HFFc6 (cell line): ENCODE data around the gene CFAP74. TPM values are rescaled to one million over a fixed set of nuclear protein-coding genes. Genes with fewer than 3 reads are reported as not detected.

ENCODE experiments used
- DNase-seq: peaks from one replicate; pipeline ENCODE4 v3.0.0-alpha.2; 2018
- H3K27ac Mint-ChIP-seq: 2 replicates; pipeline ENCODE4 v1.8.0; 2020; ENCODE audit warnings: mild to moderate bottlenecking, mixed read lengths
- H3K27me3 Mint-ChIP-seq: 2 replicates; pipeline ENCODE4 v1.8.0; 2021; ENCODE audit warnings: mild to moderate bottlenecking, moderate library complexity, mixed read lengths; ENCODE audit not compliant: insufficient read depth
- H3K36me3 Mint-ChIP-seq: 2 replicates; pipeline ENCODE4 v1.8.0; 2021; ENCODE audit warnings: low read depth, mixed read lengths
- H3K4me1 Mint-ChIP-seq: 2 replicates; pipeline ENCODE4 v1.8.0; 2020; ENCODE audit warnings: low read depth, mixed read lengths
- H3K4me3 Mint-ChIP-seq: 2 replicates; pipeline ENCODE4 v1.8.0; 2020; ENCODE audit warnings: mild to moderate bottlenecking, moderate library complexity, mixed read lengths
- H3K9me3 Mint-ChIP-seq: 2 replicates; pipeline ENCODE4 v1.8.0; 2020; ENCODE audit warnings: mild to moderate bottlenecking, mixed read lengths
- CTCF ChIP-seq: fragments of 200-600 bp; sonication (generic); IDR thresholded peaks from 2 replicates; pipeline ENCODE4 v1.5.0; 2021; ENCODE audit warnings: antibody characterized with exemption, mild to moderate bottlenecking
- total RNA-seq, 6 experiments: library from RNA; stranded (reverse); fragmentation: NEBNext Ultra II Directional; extraction: Animal tissue kit (Norgen Biotek cat#: 25700); gene quantifications; 2 replicates in 1 of 6; 3 replicates in 5 of 6; pipeline ENCODE4 v1.2.3, GENCODE V29; 2021

Gene CFAP74
- total RNA-seq, 6 experiments from 2014 or later: not detected

GRCh38 chr1:1957533-1957961 is 46.0 kb downstream of the CFAP74 start:
- Mint-ChIP-seq H3K4me1 (no peaks in the 10 kb centered on the region; the same call in 1 of the 2 replicates), H3K27me3 (peaks cover 39% of the 10 kb centered on the region), H3K27ac (no peak overlapping the region), H3K4me3 (no peak overlapping the region), H3K9me3 (no peaks in the 10 kb centered on the region), H3K36me3 (no peaks in the 10 kb centered on the region)
- DNase-seq: no peak
- TF ChIP-seq CTCF: no peak

- Mint-ChIP-seq H3K27ac (no peak overlapping the region), H3K36me3 (no peaks in the 10 kb centered on the region), H3K27me3 (peaks cover 33% of the 10 kb centered on the region), H3K4me3 (no peak overlapping the region), H3K9me3 (no peaks in the 10 kb centered on the region), H3K4me1 (no peaks in the 10 kb centered on the region; the same call in 1 of the 2 replicates)
- TF ChIP-seq CTCF: no peak
- DNase-seq: no peak
These were observed 46.7 kb downstream of the CFAP74 start for GRCh38 chr1:1956586-1957532.

- H3K27ac Mint-ChIP-seq: no peak overlapping the region
- TF ChIP-seq CTCF: no peak
- no peaks in the 10 kb centered on the region for H3K9me3 Mint-ChIP-seq
- H3K4me1 Mint-ChIP-seq: no peaks in the 10 kb centered on the region
- no peak overlapping the region for H3K4me3 Mint-ChIP-seq
- no peak for DNase-seq
- H3K27me3 Mint-ChIP-seq: peaks cover 35% of the 10 kb centered on the region
- H3K36me3 Mint-ChIP-seq: no peaks in the 10 kb centered on the region
These were observed 47.5 kb downstream of the CFAP74 start for GRCh38 chr1:1956101-1956500.

- H3K4me3 Mint-ChIP-seq: no peak overlapping the region
- no peak for TF ChIP-seq CTCF
- H3K36me3 Mint-ChIP-seq: no peaks in the 10 kb centered on the region
- H3K4me1 Mint-ChIP-seq: no peaks in the 10 kb centered on the region
- no peaks in the 10 kb centered on the region for H3K9me3 Mint-ChIP-seq
- H3K27me3 Mint-ChIP-seq: peaks cover 35% of the 10 kb centered on the region
- H3K27ac Mint-ChIP-seq: no peak overlapping the region
- DNase-seq: no peak
These were observed 47.9 kb downstream of the CFAP74 start for GRCh38 chr1:1955621-1956094.

- H3K4me1 Mint-ChIP-seq: no peaks in the 10 kb centered on the region
- DNase-seq: no peak
- no peak overlapping the region for H3K4me3 Mint-ChIP-seq
- no peaks in the 10 kb centered on the region for H3K9me3 Mint-ChIP-seq
- no peak overlapping the region for H3K27ac Mint-ChIP-seq
- TF ChIP-seq CTCF: peak; percentile 58
- peaks cover 33% of the 10 kb centered on the region for H3K27me3 Mint-ChIP-seq
- no peaks in the 10 kb centered on the region for H3K36me3 Mint-ChIP-seq
These were observed 48.6 kb downstream of the CFAP74 start for GRCh38 chr1:1954831-1955441.
